22Rv1 (cell line): ENCODE data around the gene PBX3.

Experiments used
- H3K27ac ChIP-seq: fragments of 450-650 bp; 2 replicates; pipeline ENCODE4 v1.5.1; 2017
- CTCF ChIP-seq: fragments of 450-650 bp; IDR thresholded peaks from 2 replicates; pipeline ENCODE4 v1.5.1; 2017; ENCODE audit warnings: mild to moderate bottlenecking
- ZFX ChIP-seq: fragments of 450-650 bp; IDR thresholded peaks from 2 replicates; pipeline ENCODE4 v1.6.1; 2017; ENCODE audit warnings: antibody characterized with exemption, borderline replicate concordance

Gene PBX3

GRCh38 chr9:125995006-125995405 is 247.8 kb downstream of the PBX3 start:
- H3K27ac ChIP-seq = no peak overlapping the region
- TF ChIP-seq CTCF (no peak), ZFX (no peak)

- H3K27ac ChIP-seq = no peak overlapping the region
- TF ChIP-seq CTCF (no peak), ZFX (no peak)
Observed at GRCh38 chr9:125995706-125996105, 248.5 kb downstream of the PBX3 start.

- TF ChIP-seq CTCF (no peak), ZFX (no peak)
- no peak overlapping the region for H3K27ac ChIP-seq
Observed at GRCh38 chr9:125996791-125997190, 249.6 kb downstream of the PBX3 start.

- no peak overlapping the region for H3K27ac ChIP-seq
- TF ChIP-seq CTCF = no peak
- no peak for TF ChIP-seq ZFX
Observed at GRCh38 chr9:125997196-125997823, 250.1 kb downstream of the PBX3 start.

- TF ChIP-seq CTCF (no peak), ZFX (no peak)
- H3K27ac ChIP-seq = no peak overlapping the region
Observed at GRCh38 chr9:125998837-125999503, 251.8 kb downstream of the PBX3 start.

GRCh38 chr9:125999504-125999881 is 252.3 kb downstream of the PBX3 start:
- TF ChIP-seq CTCF (no peak), ZFX (no peak)
- H3K27ac ChIP-seq = no peak overlapping the region

GRCh38 chr9:126000256-126000655 is 253.1 kb downstream of the PBX3 start:
- TF ChIP-seq CTCF (no peak), ZFX (no peak)
- no peak overlapping the region for H3K27ac ChIP-seq
